H1 (cell line): ENCODE measurements around the gene STT3B.

Source experiments
- CTBP2 ChIP-seq: IDR thresholded peaks from 2 replicates; pipeline ENCODE4 v1.7.0; 2011; ENCODE audit warnings: borderline replicate concordance, mild to moderate bottlenecking, moderate library complexity, mixed read lengths, low read length; ENCODE audit not compliant: insufficient read depth, insufficient read length
- TF ChIP-seq, protein P1 (sequence below): IDR thresholded peaks from 2 replicates; pipeline ENCODE4 v1.6.1; 2012; ENCODE audit warnings: low read length, inconsistent platforms

DNA sequence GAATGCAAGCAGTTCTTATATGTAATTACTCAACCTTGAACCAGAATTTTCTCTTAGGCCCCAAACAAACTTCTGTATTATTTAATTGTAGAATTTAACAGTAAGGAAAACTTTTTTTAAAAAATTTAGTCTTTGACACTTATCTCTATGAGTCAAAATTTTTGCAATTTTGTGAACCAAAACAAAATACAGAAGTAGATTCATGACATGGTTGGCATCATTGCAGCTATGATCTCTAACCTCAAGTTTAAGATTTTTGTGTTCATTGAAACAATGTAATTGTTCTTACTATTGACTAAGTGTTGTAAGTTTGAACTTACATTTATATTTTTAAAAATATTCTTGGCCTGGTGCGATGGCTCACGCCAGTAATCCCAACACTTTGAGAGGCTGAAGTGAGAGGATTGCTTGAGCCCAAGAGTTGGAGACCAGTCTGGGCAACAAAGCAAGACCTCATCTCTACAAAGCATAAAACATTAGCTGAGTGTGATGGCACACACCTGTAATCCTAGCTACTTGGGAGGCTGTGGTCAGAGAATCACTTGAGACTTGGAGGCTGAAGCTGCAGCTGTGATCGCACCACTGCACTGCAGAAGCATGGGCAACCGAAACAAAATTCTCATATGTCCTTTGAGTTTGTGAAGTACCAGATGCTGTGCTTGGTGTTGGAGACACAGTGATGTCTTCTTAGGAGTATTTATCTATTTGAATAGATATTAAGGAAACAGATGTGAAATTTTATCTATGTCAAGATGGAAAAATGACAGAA lies 39.7 kb downstream of the STT3B start:
- TF ChIP-seq, protein P1, sequence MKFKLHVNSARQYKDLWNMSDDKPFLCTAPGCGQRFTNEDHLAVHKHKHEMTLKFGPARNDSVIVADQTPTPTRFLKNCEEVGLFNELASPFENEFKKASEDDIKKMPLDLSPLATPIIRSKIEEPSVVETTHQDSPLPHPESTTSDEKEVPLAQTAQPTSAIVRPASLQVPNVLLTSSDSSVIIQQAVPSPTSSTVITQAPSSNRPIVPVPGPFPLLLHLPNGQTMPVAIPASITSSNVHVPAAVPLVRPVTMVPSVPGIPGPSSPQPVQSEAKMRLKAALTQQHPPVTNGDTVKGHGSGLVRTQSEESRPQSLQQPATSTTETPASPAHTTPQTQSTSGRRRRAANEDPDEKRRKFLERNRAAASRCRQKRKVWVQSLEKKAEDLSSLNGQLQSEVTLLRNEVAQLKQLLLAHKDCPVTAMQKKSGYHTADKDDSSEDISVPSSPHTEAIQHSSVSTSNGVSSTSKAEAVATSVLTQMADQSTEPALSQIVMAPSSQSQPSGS: no peak
- no peak for TF ChIP-seq CTBP2
